Activated CD4-positive, CD25-positive, alpha-beta regulatory T cell treated with anti-CD3 and anti-CD28 coated beads, Interleukin-2, amount 50 U/mL, for 24 hours (primary cell): ENCODE data around the gene WFDC11.
"Not testable (repeated sequence)": the region's sequence is repeated elsewhere in the genome, so short reads cannot be mapped to it uniquely, and the experiment has no call there.

Source experiments
- ATAC-seq, 2 donors: fragments of 150-1000 bp; cut with Tn5 transposase; one replicate each; pipeline ENCODE4 v1.10.0; 2021; ENCODE audit warnings: mild to moderate bottlenecking in 1 of 2, moderate library complexity in 1 of 2

The WFDC11 gene

DNA sequence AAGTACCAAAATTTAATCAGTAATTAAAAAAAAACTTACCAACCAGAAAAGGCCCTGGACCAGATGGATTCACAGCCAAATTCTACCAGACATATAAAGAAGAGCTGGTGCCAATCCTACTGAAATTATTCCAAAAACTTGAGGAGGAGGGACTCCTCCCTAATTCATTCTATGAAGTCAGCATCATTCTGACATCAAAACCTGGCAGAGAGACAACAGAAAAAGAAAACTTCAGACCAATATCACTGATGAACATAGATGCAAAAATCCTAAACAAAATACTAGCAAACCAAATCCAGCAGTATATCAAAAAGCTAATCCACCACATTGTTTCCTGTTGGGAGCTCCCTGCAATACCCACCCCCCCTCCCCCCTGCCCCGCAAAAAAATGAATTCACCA lies at the start of gene WFDC11:
Gene WFDC11, minus strand, starts transcription at position 101 of the 400 bp plus-strand sequence. CDS start 19,639 bp downstream, outside the sequence.
- no peak for ATAC-seq

DNA sequence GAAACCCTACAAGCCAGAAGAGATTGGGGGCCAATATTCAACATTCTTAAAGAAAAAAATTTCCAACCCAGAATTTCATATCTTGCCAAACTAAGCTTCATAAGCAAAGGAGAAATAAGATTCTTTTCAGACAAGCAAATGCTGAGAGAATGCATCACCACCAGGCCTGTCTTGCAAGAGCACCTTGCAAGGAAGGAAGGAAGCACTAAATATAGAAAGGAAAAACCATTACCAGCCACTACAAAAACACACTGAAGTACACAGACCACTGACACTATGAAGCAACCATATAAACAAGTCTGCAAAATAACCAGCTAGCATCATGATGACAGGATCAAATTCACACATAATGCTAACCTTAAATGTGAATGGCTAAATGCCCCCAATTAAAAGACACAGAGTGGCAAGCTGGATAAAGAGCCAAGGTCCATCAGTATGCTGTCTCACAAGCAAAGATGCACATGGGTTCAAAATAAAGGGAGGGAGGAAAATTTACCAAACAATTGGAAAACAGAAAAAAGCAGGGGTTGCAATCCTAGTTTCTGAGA lies 46.2 kb upstream of the WFDC11 start:
- not testable (repeated sequence) for ATAC-seq

GRCh38 chr20:45704969-45705637 lies 35.1 kb upstream of the WFDC11 start, which contains the start of gene WFDC10B:
Gene WFDC10B (minus strand): TSS chr20:45705019. CDS start chr20:45685992, 19,027 bp downstream.
- ATAC-seq, result no peak

- ATAC-seq, result no peak
Measured at GRCh38 chr20:45701873-45702272, 31.8 kb upstream of the WFDC11 start, which contains the start of gene WFDC13. Gene WFDC13 (plus strand): TSS chr20:45702038. CDS start chr20:45702124, 86 bp downstream.

GRCh38 chr20:45701104-45701503 lies 31.1 kb upstream of the WFDC11 start:
- ATAC-seq, result no peak

DNA sequence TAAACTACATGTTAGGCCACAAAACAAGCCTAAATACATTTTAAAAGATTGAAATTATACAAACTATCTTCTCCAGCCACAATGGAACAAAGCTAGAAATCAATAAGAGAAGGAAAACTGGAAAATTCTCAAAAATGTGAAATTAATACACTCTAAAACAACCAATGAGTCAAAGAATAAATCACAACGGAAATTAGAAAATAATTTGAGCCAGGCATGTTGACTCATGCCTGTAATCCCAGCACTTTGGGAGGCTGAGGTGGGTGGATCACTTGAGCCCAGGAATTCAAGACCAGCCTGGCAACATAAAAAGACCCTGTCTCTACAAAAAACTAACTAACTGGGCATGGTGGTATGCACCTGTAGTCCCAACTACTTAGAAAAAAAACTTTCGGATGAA lies 25.5 kb upstream of the WFDC11 start:
- no peak for ATAC-seq

GRCh38 chr20:45693346-45693745 lies 23.3 kb upstream of the WFDC11 start:
- ATAC-seq, result not testable (repeated sequence)

DNA sequence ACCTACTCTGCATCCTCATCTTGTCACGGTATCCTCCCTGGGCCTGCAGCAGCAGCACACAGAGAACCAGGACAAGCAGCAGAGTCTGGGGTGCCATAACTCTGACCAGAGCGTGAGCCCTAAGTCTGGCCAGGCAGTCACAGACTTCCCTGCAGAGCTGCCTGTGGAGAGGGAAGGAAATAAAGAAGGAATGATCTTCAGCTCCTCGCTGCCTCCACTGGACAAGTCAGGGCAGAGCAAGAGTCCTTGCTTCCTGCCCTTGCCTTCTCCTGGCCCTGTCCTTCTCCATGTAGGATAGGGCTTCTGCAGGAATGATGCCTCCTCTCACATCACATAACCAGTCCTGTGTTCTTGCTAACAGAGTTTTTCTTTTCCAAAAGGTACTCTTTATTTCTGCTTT lies 15.9 kb upstream of the WFDC11 start:
- no peak for ATAC-seq

DNA sequence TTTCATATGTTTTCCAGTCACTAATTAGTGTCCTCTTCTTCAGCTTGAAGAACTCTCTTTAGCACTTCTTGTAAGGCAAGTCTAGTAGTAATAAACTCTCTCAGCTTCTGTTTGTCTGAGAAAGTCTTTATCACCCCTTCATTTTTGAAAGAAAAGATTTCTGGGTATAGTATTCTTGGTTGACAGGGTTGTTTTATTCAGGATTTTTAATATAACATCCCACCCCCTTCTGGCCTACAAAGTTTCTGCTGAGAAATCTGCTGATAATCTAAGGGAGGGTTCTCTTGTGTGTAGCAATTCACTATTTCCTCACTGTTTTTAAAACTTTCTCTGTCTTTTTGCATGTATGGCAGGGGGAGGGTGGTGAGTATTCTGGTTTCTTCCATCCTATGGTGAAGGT lies 9.6 kb upstream of the WFDC11 start:
- ATAC-seq, result no peak

DNA sequence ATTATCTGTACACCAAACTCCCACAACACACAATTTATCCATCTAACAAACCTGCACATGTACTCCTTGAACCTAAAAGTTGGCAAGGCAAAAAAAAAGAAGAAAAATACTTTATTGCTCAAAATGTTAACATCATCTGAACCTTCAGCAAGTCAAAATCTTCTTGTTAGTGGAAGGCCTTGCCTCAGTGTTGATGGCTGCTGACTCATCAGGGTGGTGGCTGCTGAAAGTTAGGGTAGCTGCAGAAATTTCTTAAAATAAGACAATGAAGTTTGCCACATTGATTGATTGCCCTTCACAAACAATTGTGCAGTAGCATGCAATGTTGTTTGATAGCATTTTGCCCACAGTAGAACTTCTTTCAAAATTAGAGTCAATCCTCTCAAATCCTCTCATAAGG lies 2.7 kb upstream of the WFDC11 start:
- ATAC-seq, result no peak

DNA sequence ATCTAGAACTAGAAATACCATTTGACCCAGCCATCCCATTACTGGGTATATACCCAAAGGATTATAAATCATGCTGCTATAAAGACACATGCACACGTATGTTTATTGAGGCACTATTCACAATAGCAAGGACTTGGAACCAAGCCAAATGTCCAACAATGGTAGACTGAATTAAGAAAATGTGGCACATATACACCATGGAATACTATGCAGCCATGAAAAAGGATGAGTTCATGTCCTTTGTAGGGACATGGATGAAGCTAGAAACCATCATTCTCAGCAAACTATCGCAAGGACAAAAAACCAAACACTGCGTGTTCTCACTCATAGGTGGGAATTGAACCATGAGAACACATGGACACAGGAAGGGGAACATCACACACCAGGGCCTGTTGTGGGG lies 13.0 kb downstream of the WFDC11 start:
- ATAC-seq, result not testable (repeated sequence)

- ATAC-seq, result not testable (repeated sequence)
Measured at GRCh38 chr20:45651726-45652125, 18.3 kb downstream of the WFDC11 start.

- no peak for ATAC-seq
Measured at GRCh38 chr20:45649312-45649863, 20.7 kb downstream of the WFDC11 start.

DNA sequence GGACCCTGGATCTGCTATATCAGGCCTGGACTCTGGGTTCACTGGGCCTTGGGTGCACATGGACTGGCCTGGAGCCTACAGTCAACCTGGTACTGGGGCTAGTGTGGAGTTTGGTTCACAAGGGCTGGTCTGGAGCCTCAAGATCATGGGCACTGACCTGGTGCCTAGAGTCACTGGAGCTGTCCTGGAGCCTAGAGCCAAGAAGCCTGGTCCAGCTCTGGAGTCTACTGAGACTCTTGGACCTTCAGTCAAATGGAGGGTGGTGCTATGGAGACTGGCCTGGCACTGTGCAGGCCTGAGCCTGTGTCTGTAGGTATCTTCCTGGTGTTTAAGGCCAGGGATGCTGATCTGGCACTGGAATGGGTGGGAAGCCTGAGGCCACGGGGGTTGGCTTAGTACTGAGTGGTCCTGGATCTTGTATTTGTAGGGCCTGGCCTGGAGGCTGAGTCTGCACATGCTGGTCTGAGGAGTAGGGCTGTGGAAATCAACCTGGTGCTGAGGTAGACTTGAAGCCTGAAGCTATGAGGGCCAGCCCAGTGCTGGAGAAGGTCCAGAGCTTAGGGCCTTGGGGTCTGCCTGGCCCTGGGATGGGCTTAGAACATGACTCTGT lies 22.5 kb downstream of the WFDC11 start:
- ATAC-seq, result no peak

- ATAC-seq, result no peak
Measured at GRCh38 chr20:45646875-45647274, 23.2 kb downstream of the WFDC11 start.

DNA sequence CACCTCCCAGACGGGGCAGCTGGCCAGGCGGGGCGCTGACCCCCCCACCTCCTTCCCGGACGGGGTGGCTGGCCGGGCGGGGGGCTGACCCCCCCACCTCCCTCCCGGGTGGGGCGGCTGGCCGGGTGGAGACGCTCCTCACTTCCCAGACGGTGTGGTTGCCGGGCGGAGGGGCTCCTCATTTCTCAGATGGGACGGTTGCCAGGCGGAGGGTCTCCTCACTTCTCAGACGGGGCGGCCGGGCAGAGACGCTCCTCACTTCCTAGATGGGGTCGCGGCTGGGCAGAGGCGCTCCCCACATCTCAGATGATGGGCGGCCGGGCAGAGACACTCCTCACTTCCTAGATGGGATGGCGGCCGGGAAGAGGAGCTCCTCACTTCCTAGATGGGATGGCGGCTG lies 24.2 kb downstream of the WFDC11 start:
- not testable (repeated sequence) for ATAC-seq

DNA sequence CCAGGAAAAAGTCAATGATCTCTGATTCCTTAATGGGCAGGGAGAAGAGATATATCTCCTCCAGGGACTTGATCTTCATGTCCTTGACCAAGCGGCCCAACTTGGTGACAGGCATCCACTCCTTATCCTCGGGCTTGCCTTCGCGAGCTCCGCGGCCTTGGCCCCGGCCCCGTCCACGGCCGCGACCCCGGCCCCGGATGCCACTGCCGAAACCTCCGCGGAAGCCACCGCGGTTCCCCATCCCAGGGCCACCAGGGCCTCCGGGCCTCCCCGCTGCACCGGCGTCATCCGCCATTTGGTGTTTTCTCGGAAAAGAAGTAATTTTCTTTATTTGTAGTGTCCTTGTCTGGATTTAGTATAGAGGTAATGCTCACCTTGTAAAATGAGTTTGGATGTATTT lies 29.0 kb downstream of the WFDC11 start:
- not testable (repeated sequence) for ATAC-seq

DNA sequence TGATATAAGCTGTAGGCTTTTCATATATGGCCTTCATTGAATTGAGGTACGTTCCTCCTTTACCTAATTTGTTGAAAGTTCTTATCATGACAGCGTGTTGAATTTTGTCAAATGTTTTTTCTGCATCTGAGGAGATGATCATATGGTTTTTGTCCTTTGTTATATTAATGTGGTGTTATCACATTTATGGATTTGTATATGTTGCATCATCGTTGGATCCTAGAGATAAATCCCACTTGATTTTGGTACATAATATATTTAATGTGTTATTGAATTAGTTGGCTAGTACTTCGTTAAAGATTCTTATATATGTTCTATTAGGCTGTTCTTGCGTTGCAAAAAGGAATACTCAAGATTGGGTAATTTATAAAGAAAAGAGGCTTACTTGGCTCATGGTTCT lies 30.4 kb downstream of the WFDC11 start:
- no peak for ATAC-seq

GRCh38 chr20:45636513-45636912 lies 33.5 kb downstream of the WFDC11 start:
- ATAC-seq, result no peak

DNA sequence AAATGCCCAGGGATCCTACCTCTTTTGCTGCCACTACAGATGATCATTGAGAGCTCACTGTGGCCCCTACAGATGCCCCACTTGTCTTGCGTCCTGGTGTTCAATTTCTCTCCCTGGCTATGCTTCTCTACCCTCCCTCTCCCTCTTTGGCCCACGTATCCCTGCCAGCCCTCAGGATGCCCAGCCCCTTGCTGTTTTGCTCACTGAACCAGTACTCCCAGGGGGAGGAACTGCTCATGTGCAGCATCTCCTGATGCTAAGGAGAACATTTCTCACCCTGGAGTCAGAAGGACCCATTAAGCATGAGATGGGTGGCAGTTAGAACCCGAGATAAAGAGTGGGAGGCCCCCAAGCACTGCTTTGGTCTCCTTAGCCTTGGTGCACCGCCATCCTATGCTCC lies 38.9 kb downstream of the WFDC11 start, which contains the start of gene WFDC9:
Gene WFDC9, minus strand, starts transcription at position 101 of the 400 bp plus-strand sequence. CDS start 21,103 bp downstream, outside the sequence.
- no peak for ATAC-seq

DNA sequence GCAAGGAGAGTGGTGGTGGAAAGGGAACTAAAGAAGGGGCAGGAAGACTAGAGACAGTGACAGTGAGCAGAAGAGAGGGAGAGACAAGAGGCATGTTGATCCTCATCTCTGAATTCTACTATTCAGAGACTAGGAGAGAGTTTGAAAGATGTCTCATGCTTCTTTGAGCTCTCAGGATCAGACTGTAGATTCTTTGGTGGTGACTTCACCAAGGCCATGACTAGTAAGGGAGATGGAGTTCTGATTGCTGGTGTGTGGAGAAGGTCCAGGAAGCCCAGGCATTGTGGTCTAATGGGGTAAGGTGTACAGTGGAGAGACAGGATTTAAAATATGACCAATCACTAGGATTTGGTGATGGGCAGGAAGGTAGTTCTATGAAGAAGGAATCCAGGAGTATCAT lies 39.7 kb downstream of the WFDC11 start:
- ATAC-seq, result no peak

- peak in 1 of 2 donors; percentile 43 for ATAC-seq
Measured at GRCh38 chr20:45629496-45630100, 40.4 kb downstream of the WFDC11 start, which contains the start of gene WFDC10A. Gene WFDC10A (plus strand): TSS chr20:45629739. CDS start chr20:45629814, 75 bp downstream.

- ATAC-seq, result no peak
Measured at GRCh38 chr20:45626540-45626939, 43.5 kb downstream of the WFDC11 start.
